Activated T-cell treated with anti-CD3 and anti-CD28 coated beads for 1 hour (primary cell): ENCODE data around the gene AK1.
"Not testable (repeated sequence)": the region's sequence is repeated elsewhere in the genome, so short reads cannot be mapped to it uniquely, and the experiment has no call there.

ENCODE experiments used
- DNase-seq: peaks from one replicate; pipeline ENCODE4 v3.0.0-alpha.2; 2020; ENCODE audit warnings: low read depth

Gene AK1

DNA sequence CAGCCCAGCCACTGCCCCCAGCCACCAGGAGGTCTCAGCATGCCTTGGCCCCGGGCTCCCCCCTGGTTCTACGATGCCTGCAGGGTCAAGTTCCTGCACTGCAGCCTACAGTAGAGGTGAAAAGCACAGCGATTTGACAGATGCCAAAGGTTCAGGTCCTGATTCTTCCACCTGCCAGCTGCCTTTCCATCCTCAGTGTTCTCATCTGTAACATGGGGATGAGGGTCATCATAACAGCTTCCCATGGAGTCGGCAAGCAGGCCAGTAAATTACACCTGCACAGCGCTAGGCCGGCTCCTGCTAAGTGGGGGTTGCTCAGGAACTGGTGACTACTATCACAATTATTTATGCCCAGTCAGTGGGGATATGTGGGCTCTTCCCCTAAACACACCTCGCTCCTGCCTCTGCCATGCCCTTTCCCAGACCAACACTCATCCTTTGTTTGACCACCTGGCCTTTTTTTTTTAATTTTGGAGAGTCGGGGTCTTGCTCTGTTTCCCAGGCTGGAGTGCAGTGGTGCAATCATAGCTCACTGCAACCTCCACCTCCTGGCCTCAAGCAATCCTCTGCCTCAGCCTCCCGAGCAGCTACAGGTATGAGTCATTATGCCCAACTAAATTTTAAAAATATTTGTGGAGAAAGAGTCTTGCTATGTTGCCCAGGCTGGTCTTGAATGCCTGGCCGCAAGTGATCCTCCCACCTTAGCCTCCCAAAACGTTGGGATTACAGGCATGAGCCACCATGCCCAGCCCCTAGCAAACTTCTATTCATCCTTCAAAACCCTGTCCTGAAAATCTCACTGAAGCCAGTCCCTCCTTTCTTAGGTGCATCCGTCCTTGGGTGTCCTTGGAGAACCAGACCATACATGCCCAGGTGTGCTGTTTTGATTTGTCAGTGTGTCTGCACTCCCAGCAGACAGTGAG is 29.4 kb downstream of the AK1 start:
- DNase-seq, result no peak

DNA sequence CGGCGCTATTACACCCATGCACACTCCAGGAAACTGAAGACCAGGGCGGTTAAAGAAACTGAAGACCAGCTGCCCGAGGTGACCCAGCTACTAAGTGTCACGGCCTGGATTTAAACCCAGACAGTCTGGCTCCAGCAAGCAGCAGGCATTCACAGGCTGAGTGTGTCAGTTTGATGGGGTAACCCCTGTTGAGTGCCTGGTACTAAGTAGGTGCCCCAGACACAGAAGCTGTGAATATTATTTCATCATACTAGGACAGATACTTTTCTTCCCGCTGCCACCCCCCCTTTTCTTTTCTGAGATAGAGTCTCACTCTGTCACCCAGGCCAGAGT is 30.3 kb downstream of the AK1 start:
- DNase-seq, result no peak

DNA sequence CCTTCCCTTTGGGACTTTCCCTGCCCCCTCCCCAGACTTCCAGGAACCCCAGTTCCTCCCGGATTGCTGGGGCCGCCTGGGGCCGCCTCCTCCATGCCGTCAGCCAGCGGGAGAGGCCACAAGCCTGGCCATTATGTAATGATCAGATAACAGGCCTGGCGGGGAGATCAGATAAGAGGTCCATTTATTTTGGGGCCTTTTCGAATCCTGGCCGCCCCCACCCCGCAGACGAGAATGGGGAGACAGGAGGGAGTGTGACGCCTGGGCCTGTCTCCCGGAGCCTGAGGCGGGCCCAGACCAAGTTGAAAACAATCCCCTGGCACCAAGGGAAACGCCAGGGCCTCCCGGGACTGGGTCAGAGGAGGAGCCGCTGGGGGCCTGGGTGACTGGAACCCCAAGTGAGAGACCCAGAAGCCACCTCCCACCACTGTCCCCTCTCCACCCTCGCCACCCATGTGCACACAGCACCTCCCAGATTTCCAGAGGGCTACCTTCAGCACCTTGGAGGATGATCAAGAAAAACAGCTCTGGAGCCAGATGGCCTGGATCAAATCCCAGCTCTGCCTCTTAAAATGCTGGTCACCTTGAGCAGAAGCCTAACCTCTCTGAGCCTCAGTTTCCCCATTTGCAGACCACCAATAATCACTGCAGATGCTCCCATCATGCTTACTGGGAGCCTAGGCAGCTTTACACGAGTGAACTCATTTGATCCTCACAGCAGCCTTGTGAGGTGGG is 30.9 kb downstream of the AK1 start:
- DNase-seq, result no peak

DNA sequence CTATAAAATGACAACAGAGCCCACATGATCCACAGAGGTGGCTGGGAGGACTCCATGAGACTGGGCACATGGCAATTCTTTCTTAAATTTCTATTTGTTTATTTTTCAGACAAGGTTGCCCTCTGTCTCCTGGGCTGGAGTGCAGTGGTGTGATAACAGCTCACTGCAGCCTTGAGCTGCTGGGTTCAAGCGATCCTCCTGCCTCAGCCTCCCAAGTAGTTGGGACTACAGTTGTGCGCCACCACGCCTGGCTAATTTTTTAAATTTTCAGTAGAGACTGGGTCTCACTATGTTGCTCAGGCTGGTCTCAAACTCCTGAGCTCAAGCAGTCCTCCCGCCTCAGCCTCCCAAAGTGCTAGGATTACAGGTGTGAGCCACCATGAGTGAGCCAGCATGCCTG is 31.9 kb downstream of the AK1 start:
- DNase-seq, result not testable (repeated sequence)

DNA sequence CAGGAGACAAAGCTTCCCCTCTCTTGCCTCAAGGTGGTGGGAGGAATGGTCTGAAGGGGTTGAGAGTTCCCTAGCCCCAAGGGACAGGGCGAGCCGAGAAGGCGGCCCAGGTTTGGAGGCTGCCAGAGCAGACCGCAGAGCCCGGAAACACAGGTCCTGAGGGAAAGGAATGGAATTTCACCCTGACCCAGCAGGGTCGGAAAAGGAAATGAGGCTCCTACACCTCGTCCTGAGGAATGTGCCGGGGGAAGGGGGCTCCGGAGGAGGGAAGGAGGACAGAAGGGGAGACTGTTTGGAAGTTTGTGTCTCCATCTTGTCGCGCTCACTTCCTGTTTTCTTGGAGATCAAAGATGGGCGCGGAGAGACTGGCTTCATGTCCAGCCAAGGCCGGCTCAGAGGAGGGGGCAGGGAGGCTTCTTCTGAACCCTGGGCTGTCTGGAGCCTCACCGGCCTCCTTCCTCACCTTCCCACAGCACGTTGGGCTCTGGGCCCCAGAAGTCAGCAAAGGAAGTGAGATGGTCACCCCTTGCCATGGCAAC is 32.6 kb downstream of the AK1 start:
- no peak for DNase-seq

DNA sequence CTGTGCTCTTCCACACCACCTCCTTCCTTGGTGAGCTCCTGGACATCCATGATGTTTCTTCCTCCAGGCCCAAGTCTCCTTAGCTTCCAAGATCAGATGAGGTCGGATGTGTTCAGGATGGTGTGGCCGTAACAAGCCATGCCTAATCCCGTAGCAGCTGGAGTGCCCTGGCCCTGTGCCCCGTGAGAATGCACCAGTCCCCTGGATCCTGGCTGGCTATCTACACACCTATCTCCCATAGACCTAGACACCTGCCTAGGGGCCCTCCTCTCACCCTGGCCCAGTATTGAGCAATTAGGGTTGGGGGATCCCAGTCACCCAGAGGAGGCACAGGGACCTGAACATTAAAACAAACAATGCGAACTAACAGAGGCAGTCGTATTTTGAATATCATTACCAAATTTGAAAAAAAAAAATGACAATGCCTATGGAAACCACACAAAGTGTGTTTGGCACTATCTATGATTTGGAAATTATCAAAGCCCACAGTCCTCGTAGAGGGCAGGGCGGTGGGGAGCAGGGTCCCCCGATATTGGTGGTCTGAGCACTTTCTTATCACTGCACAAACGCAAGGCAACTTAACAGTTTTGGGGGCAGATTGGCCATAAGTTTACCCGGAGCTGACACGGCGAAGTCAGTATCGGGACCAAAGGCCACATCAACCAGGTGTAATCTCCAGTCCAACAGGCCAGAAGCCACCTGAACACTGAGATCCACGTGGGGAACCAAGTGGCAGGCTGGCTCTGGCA is 36.2 kb downstream of the AK1 start:
- no peak for DNase-seq

DNA sequence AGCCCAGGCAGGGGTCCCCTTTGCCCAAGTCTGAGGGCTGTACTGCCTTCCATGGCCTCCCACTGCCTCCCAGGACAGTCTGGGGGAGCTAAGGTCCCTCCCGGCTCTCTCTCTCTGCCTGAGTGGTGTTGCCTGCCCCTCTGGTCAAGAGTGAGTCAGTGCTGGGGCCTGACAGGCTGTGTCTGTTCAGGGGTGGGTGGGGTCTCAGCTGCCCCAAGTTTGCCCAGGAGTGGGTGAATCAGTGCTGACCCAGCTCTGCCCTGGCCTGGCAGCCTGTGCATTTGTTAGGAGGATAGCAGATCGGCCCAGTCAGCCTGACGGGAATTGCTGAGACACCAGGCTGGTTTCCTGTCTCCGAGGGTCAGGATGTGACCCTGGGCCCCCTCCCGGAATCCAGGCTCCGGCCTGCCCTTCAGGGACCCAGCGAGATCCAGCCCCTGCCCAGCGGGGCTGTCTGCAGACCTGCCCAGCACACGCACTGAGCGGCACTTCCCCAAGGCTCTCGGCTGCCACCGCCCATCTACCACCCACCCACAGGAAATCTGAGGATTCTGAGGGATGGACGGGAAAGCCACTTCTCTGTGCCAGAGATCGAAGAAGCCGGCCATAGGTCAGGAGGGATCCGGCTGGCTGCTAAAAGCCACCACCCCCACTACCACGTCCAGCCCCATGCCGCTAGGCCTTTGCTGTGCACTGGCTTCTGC is 38.9 kb downstream of the AK1 start:
- DNase-seq, result no peak

DNA sequence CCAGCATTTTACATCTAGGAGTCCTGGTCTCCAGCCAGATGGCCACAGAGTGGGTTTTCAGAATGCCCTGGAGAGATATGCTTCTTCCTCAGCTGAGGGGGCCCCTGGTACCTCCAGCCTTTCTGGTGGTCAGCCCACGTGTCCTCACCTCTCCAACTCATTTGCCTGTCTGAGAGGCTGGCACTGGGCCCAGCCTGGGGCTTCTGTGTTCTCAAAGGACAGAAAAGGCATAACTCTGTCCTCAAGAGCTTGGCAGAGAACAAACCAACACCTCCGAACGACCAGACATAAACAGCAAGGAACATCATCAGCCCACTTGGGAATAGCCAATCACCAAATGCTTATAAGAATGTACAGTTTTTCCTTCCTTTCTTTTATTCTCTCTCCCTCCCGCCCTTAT is 40.1 kb downstream of the AK1 start:
- DNase-seq, result no peak

DNA sequence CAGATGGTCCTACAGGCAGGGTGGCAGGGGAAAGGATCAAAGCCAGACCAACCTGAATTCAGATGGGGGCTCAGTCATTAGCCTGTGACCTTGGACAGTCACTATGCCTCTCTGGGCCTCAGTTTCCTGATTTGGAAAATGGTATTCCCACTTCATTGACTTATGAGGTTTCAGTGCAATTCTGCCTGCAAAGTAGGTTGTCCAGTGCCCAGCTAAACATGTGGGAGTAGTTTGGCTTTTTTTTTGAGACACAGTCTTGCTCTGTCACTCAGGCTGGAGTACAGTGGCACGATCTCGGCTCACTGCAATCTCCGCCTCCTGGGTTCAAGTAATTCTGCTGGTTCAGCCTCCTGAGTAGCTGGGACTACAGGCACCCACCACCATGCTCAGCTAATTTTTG is 40.9 kb downstream of the AK1 start:
- DNase-seq, result not testable (repeated sequence)

DNA sequence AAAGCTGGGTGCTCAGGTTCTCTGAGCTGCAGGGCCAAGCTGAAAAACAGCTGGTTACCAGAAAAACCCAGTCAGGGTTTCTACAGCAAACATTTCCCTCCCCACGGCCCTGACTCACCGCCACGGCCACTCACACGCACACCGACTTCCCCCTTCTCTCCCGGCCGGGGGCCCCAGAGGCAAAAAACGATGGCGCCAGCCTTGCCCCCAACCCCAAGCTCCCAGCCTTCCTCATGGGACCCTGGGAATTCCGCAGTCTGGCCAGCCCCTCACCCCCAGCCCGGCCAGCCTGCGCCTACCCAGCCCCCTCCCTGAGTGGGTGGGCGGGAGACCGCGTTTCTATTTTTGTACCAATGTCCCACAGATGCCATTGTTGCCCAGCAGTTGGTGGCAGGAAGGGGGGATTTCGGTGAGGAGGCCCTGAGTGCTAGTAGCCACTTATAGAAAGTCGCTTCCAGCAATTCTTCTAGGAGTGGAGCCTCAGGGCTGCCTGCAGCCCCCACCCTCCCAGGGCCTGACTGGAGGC is 41.4 kb downstream of the AK1 start:
- DNase-seq, result no peak

DNA sequence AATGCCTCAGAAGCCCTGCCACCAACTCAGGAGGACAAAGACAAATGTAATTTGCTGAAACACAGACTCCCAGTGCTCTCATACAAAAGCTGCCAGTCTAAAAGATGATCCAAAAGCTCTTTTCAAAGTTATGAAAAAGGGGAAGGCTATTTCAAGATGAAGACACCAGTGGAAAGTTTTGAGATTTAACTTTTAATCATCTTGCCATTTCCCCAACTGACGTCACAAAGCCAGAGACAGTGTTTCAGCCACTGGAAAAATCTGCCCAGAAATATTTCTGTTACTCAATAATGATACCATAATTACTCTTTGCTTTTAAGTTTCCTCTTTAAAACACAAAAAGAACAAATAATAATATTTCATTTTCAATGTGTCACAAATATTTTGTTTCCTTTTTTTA is 43.9 kb downstream of the AK1 start:
- no peak for DNase-seq

DNA sequence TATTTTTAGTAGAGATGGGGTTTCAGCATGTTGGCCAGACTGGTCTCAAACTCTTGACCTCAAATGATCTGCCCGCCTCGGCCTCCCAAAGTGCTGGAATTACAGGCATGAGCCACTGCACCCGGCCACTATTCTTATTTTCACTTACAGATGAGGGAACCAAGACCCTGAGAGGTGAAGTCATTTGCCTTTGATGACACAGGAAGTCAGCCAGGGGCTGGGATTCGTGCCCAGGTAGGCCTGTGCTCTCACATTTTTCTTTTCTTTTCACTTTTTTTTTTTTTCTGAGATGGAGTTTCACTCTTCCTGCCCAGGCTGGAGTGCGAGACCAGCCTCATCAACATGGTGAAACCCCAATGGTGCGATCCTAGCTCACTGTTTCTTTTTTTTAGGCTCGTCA is 45.2 kb downstream of the AK1 start:
- DNase-seq, result no peak

DNA sequence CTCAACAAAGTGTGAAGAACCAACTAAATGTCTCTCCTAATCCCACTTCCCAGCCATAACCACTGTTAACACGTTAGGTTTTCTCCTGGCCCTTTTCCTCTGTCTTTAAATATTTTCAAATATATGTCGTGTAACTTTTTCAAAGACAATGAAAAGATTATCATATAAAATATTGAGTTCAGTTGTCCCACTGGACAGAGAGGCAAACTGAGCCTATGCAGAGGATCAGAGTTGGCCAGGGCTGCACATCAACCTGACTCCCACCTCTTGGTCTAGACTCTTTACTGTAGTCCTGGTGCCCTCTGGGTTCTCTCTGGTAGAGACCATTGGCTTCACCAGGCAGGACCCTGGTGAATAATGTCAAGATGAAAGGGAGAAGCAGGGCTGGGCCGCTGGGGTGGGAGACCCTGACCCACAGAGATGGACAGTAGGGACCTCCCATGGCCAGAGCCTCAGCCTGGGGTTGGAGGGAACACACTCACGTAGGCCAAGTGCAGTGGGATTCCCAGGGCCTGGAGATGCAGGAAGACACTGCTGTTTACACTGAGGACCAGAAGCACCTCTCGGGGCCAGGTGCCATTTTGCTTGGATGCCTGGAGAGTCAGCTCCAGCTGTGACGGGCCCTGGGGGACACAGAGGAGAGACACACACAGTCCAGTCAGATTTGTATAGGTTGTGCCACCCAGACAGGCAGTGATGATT is 48.1 kb downstream of the AK1 start:
- no peak for DNase-seq

DNA sequence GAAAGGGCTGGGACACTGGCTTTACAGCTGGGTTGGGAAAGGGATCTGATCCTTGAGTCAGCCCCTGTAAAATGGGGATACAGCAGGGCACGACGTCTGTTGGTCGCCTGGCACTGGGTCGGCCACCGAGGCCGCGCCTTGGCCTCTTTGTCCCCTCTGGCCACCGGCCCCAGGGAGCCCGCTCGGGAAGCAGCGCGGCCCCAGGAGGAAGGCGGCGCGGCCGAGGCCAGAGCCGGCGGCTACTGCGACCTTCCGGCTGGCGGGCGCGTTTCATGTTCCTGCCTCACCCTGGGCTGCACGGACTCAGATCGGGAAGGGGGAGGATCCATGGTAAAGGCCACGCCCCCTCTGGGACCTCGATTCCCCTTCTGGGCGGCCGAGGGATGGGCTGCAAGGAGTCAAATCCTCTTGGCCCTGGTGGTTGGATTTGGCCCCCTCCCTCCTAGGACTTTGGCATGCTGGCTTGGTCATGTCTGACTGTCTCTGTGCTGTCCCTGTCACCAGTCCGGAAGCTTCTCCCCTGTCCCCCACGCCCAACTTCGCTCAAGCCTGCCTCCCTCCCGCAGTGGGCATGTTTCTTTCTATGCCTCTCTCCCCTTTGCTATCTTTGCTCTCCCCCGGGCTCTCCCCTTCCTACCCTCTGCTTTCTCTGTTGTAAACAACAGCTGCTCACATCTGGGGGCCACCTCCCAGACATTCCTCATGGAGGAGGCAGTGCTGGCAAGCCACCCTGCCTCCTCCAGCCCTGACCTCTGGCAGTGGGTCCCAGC is 49.0 kb downstream of the AK1 start:
- DNase-seq, result no peak

DNA sequence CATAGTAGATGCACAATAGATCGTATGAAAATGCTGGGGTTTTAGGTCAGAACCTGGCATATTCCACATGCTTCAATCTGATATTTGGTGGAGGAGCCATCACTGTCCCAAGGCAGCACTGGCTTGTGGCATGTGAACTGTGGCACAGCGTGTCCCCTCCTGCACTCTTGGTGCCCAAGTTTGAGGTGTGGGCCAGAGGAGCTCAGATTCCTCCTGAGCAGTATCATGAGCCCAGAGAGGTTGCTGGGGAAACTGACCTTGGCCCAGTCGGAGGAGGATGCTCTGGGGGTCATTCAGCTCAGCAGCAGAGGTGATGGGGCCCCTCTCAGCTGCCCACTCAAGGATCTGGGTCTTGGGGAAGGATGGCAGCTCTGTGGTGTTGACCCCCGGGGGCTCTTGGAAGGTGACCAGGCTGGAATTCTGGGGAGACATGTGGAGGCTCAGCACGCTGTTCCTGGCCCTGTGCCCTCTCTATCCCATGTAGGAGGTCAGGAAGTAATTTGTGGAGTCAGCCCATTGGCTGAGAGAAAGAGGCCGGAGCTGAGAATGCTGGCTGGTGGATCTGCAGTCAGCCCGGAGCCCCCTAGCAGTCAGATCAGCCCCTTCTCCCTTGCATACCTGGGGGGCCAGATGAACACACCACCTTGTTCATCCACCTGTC is 51.1 kb downstream of the AK1 start:
- no peak for DNase-seq

DNA sequence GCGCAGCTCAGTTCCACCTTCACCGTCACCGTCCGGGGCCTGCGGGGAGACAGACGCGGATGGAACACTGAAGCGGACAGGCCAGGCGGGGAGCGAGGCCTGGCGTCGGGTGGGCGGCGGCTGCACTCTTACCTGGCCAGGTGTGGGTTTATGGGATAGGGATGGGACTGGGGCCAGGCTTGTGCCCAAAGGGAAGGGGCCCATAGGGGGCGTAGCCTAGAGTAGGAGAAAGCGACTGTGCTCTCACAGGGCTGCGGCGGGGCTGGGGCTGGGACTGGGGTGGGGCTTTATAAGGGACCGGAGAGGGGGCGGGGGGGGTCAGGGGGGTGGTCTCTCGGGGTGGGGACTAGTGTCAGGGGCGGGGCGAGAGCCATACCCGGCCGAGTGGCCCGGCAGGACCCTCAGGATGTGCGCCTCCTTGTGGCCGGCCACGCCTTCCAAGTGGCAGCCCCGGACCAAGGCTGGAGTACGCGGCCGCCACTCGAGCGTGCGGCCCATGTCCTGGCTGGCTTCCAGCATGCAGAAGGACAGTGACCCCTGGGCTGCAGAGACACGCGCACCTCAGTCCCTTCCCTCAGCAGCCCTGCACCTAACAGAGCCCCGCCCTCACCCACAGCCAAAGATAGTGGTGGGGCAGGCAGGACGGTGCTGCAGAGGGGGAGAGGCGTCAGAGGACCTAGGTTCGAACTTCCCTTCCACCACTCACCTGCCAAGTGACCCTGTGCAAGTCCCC is 52.0 kb downstream of the AK1 start:
- DNase-seq, result no peak

DNA sequence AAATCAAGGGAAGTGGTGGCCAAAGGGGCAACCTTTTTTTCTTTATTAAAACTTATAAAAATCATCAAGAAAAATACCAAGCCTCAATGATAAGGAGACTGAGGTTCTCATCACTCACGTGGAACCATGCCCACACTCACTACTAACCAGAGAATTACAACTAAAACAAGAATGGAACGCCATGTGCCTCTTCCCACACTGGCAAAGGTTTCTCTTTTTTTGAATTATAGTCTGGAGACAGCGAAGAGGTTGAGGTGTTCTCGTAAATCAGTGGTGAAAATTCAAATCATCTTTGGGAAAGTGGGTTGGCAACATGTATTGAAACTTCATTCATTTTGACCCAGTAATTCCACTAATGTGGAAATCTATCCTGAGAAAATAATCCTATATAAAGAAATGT is 55.4 kb downstream of the AK1 start:
- DNase-seq, result no peak

DNA sequence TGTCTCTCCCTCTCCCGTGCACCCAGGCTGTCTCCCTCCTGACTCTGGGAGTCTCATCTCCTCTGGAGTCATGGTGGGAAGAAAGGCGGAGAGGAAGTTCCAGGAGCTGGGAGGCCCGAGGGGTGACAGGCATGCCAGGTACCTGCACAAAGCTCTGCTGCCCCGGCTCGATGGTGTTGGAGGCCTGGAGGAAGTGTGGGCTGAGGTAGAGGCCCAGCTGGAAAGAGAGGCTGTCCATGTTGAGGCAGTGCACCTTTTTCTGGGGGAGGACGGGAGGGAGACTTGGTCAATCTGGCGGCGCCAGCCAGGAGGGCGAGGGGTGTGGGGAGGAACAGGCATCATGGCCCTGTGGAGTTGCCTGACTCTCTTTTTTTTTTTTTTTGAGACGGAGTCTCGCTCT is 58.9 kb downstream of the AK1 start:
- no peak for DNase-seq

DNA sequence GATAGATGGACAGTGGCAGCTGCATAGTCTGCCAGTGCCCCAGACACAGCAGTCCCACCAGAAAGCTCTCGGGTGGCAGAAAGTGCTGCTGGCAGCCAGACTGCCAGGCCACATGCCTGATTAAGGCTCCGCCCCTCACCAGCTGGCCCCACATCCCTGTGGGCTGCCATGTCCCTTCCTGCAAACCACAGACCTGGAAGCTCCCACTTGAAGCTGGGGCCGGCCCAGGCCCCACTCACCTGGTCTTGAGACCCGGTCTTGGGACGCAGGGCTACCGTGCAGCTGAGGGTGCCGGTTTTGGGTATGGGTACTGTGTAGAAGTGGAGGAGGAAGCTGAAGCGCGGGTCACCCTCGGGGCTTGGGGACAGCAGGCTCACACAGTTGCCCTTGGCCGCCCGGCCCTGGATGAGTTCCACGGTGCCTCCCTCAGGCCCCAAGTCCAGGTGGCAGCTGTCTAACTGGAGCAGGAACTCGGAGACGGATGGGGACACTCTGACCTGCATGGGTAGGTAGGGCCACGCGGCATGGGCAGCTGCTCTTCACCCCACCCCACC is 59.5 kb downstream of the AK1 start:
- no peak for DNase-seq
